Kidney capillary endothelial cell (primary cell): ENCODE data around the gene SIX2.
A peak's percentile ranks its signal among the peaks of the same experiment; 100 is the strongest.

Source experiments
- DNase-seq: peaks from one replicate; pipeline ENCODE4 v3.0.0-alpha.2; 2018; ENCODE audit warnings: low spot score

The SIX2 gene

DNA sequence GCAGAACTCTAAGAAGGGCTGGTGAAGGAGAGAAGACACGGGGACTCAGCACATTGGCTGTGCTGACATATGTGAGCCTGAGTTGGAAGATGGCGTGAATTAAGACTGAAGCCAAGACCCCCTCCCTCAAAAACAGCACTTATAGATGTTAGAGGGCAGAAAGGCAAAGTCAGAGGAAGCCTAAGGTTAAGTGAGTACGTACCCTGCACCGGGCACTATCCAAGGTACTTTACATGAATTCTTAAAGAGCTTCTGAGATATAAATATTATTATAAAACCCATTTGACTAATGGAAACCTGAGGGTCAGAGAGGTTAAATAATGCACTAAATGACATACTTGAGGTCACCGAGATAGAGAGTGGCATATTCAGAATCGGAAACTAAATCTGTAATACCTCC is 42.2 kb downstream of the SIX2 start:
- DNase-seq, result no peak

DNA sequence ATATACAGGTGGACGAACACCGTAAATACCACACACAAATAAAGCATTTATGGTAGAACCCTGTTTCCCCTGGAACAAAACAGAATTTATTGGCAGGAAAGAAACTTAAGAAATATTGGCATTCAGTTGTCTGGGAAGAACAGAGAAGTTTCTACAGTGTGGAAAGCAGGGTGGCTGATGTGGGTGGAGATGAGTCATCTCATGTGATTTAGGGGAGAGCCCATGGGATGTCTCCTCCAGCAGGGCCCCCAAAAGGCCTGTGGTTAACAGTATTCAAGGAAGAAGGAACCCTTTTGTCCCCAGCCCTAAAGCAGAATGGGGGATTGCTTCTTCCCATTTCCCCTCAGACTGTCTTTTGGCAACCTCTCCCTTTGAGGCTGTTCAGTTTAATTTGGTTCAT is 43.6 kb downstream of the SIX2 start:
- DNase-seq, result no peak

- DNase-seq, result no peak
These were observed 44.5 kb downstream of the SIX2 start for GRCh38 chr2:44964752-44965236.

DNA sequence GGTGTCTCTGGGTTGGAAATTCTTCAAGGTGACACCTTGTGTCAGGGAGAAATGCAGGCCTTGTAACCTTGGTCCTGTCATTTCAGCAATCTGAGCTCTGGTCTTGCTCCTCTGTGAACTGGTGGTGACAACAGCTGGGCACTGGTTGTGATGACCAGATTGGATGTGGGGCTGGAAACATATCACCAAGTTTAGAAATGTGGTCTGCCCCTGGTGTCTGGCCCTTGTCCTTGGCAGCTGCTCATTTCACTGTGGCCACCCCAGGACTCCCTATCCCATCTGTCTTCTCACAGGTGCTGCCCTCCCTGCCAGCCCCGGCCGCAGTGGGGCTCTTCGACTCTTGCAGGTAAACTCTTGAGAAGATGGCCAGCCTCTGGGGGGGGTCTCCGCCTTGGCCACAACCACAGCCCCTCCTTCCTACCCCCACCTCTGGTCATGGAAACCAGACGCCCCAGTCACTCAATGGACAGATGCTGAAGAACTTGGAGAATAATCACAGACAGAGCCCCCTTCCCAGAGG is 47.0 kb downstream of the SIX2 start:
- no peak for DNase-seq

- no peak for DNase-seq
These were observed 48.4 kb downstream of the SIX2 start for GRCh38 chr2:44960871-44961270.

DNA sequence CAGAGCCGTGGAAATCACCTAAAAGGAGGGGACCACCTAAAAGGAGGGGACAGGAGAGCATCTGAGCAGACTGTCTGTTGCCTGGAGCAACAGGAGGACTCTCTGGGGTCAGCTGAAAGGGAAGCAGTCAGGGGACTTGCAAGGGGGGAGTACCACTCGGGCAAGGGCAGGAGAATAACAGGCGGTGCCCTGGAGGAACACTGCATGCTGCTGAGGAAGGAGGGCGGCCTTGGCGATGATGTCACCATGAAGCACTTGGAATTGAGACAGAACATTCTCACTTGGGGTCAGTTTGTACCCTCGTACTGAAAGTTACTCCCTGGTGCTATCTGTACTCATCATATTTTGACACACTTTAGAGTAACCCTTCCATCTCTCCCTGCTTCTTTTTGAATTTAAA is 49.4 kb downstream of the SIX2 start:
- DNase-seq, result no peak

DNA sequence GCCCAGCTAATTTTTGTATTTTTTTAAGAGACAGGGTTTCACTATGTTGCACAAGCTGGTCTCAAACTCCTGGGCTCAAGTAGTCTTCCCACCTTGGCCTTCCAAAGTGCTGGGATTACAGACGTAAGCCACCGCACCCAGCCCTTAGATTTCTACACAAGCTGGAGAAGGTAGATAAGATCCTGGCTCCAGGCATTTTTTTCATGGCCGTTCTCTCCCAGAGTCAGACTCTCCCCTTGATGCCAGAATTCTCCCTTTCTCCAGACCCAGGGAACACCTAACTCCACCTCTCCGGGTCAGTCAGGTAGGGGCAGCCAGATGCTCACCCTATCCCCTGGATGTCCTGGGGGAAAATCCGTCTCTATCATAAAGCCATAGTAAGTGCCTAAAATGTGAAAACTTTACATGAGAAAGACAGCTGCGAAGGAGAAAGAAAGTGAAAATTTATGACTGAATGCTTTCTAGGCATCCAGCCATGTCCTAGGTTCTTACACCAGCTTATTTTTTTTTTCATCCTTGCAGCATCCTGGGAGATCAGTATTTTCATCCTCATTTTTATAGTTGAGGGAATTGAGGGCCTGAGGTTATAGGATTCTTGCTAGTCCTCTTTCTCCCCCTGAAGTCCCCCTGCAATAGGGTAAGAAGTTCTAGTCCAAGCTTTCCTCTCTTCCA is 51.5 kb downstream of the SIX2 start:
- no peak for DNase-seq

- no peak for DNase-seq
These were observed 52.4 kb downstream of the SIX2 start for GRCh38 chr2:44956843-44957242.

DNA sequence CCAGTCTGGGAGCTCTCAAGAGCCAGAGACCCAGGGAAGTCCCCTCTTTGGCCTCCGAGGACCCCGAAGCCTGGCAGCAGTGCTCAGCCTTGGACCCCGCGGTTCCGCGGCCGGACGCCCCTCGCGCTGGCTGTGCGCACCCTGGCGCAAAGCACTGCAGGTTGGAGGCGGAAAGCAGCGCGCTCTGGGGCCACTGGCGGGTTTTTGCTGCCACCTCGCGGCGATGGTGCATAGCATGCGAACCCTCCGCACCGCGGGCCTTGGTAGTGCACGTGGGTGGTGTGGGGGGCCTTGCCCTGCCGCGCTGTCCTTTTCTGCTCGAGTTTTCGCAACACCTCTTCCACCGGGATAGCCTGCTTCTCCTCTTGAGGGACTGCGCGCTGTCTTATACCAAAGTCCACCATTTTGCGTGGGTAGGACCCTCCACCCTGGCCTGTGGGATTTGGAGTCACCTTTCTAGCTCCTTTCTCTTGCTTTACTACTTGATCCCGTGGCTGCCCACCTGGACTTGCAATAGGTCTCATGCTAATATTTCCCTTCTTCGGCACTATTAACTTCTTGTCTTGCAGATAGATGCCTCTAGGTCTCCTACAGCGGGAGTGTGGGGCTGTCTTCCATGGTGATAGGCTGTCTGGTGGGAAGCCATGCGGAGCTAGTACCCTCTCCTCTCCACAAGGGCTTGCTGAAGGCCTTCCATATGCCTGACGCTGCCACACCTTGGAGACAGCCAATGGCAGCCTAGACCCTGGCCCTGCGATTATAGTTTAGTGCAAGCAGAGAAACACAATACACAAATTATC is 53.5 kb downstream of the SIX2 start:
- DNase-seq, result peak; percentile 64
